Measurements from ENCODE around the gene GOLIM4. TPM values are rescaled to one million over a fixed set of nuclear protein-coding genes. Genes with fewer than 3 reads are reported as not detected.

The GOLIM4 gene
- total RNA-seq, 1 experiment from 2014 or later: 24.6 TPM

DNA sequence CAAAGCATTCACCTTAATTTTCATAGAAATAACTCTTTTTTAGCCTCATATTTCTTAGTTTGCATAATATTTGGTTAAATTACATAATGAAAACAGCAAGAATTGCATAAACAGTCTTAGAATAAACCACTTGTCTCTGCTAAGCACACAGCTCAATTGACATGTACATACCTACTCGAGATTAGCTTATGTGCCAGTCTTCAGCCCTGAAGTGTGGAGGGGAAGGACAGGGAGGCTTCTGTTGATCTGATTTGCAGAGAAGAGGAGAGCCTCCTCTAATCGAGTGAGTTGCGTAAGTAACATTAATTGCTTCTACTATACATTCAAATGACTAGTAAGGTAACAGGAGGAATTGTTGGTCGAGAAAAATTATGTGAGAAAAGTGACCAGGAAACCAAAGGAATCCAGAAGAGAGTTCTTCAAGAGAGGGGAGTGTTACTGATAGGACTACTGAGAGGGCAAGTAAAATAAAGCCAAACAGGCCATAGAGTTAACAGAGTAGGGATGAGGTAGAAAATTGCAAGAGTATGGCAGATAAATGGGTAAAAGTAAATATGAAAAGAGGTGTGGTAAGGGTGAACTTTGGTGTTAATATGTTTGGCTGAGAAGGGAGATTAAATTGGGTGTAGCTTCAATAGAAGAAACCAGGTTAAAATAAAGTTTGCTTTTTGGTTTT lies 7.1 kb upstream of the GOLIM4 start:
- Mint-ChIP-seq H3K27ac (peak overlapping the region in 1 of 3 experiments; percentile 31; a peak in 2 of 7 replicates), H3K4me3 (no peak overlapping the region), H3K27me3 (ENCODE audit: low read depth) (no peaks in the 10 kb centered on the region; the same call in 1 of the 2 replicates), H3K4me1 (no peaks in the 10 kb centered on the region; a peak in 1 of 4 replicates), H3K9me3 (no peaks in the 10 kb centered on the region; a peak in 1 of 5 replicates), H3K36me3 (ENCODE audit: insufficient read depth in 1 of 3, low read depth in 3 of 3) (no peaks in the 10 kb centered on the region; a peak in 1 of 7 replicates)
- H3K4me2 ChIP-seq (ENCODE audit: insufficient read depth, insufficient read length, low read length): no peak overlapping the region
- H3K23me2 ChIP-seq (ENCODE audit: insufficient read length, low read depth, low read length, poor library complexity, severe bottlenecking): no peaks in the 10 kb centered on the region
- no peak overlapping the region for H3K27ac ChIP-seq (ENCODE audit: insufficient read length, low read depth, low read length)
- DNase-seq: no peak
- H3K23ac ChIP-seq (ENCODE audit: insufficient read length, low read depth, low read length): no peak overlapping the region
- H2BK5ac ChIP-seq (ENCODE audit: insufficient read length, low read length): no peak overlapping the region
- no peaks in the 10 kb centered on the region for H3K9me3 ChIP-seq (ENCODE audit: control insufficient read depth, low read depth, low read length)
- WGBS (ENCODE audit: extremely low coverage, insufficient read length, low lambda C conversion rate): no CpG with 5 or more reads among the region's 4 CpGs
- H2AK5ac ChIP-seq (ENCODE audit: insufficient read length, low read length): no peak overlapping the region
- H3K9ac ChIP-seq (ENCODE audit: extremely low read depth, insufficient read length, low read length): no peak overlapping the region
- H2BK120ac ChIP-seq (ENCODE audit: low read depth, low read length, poor library complexity, severe bottlenecking): no peak overlapping the region
- no peak overlapping the region for H3K18ac ChIP-seq (ENCODE audit: insufficient read length, low read depth, low read length)
- H3K14ac ChIP-seq (ENCODE audit: insufficient read depth, low read length): no peak overlapping the region
- H3T11ph ChIP-seq (ENCODE audit: low read length): no peak overlapping the region
- H3K56ac ChIP-seq (ENCODE audit: insufficient read length, low read depth, low read length): no peak overlapping the region
- no peaks in the 10 kb centered on the region for H4K20me1 ChIP-seq (ENCODE audit: control insufficient read depth, insufficient read depth, insufficient read length)
- no peak overlapping the region for H2BK12ac ChIP-seq (ENCODE audit: insufficient read length, low read depth, low read length)
- no peaks in the 10 kb centered on the region for H3K79me1 ChIP-seq (ENCODE audit: insufficient read depth, low read depth, low read length, poor library complexity, severe bottlenecking)
- no peaks in the 10 kb centered on the region for H3K4me1 ChIP-seq (ENCODE audit: insufficient read depth, low read length)
- no peak overlapping the region for H2AFZ ChIP-seq (ENCODE audit: low read length)
- no peak overlapping the region for H2BK20ac ChIP-seq (ENCODE audit: low read depth, low read length, poor library complexity, severe bottlenecking)
- H3K79me2 ChIP-seq (ENCODE audit: insufficient read depth, low read length): no peaks in the 10 kb centered on the region
- no peak overlapping the region for H4K5ac ChIP-seq (ENCODE audit: insufficient read length, low read depth, low read length)
- TF ChIP-seq CTCF (conservative IDR thresholded peaks at IDR 0.05): no peak
- no peaks in the 10 kb centered on the region for H3K27me3 ChIP-seq (ENCODE audit: insufficient read depth, low read length)
- H4K8ac ChIP-seq (replicated peaks; ENCODE audit: insufficient read length, low read depth, low read length): no peak overlapping the region
- no peak overlapping the region for H3K4ac ChIP-seq (ENCODE audit: low read depth, low read length)
- H2BK15ac ChIP-seq (ENCODE audit: low read depth, low read length): no peak overlapping the region
- H4K91ac ChIP-seq (ENCODE audit: insufficient read length, low read depth, low read length): no peak overlapping the region
